ENCODE results near the gene ATMIN.

ATMIN gene

GRCh38 chr16:81035398-81035974 is at the start of gene ATMIN:
ATMIN (plus strand) TSS chr16:81035842; CDS start chr16:81035871, 29 bp downstream.
- DNase-seq (ENCODE audit: low read depth): peak; percentile 36

GRCh38 chr16:80986557-80986956 is 49.1 kb upstream of the ATMIN start:
- DNase-seq (ENCODE audit: low read depth): no peak

GRCh38 chr16:80988756-80989155 is 46.9 kb upstream of the ATMIN start:
- DNase-seq (ENCODE audit: low read depth): no peak

- no peak for DNase-seq (ENCODE audit: low read depth)
These were observed 45.8 kb upstream of the ATMIN start for GRCh38 chr16:80989801-80990200.

- DNase-seq (ENCODE audit: low read depth): no peak
These were observed 45.1 kb upstream of the ATMIN start for GRCh38 chr16:80990577-80990976.

GRCh38 chr16:80990978-80991377 is 44.7 kb upstream of the ATMIN start:
- DNase-seq (ENCODE audit: low read depth): no peak

- DNase-seq (ENCODE audit: low read depth): no peak
These were observed 43.7 kb upstream of the ATMIN start for GRCh38 chr16:80991792-80992430.

- no peak for DNase-seq (ENCODE audit: low read depth)
These were observed 42.9 kb upstream of the ATMIN start for GRCh38 chr16:80992676-80993293.

- DNase-seq (ENCODE audit: low read depth): no peak
These were observed 42.3 kb upstream of the ATMIN start for GRCh38 chr16:80993307-80993706.

GRCh38 chr16:80993834-80994233 is 41.8 kb upstream of the ATMIN start:
- DNase-seq (ENCODE audit: low read depth): no peak

GRCh38 chr16:80994451-80994850 is 41.2 kb upstream of the ATMIN start:
- DNase-seq (ENCODE audit: low read depth): no peak

GRCh38 chr16:80996688-80997138 is 38.9 kb upstream of the ATMIN start:
- DNase-seq (ENCODE audit: low read depth): no peak

GRCh38 chr16:80997139-80997798 is 38.4 kb upstream of the ATMIN start:
- no peak for DNase-seq (ENCODE audit: low read depth)

GRCh38 chr16:80997964-80998620 is 37.5 kb upstream of the ATMIN start:
- no peak for DNase-seq (ENCODE audit: low read depth)

- no peak for DNase-seq (ENCODE audit: low read depth)
These were observed 34.8 kb upstream of the ATMIN start for GRCh38 chr16:81000873-81001272.

- no peak for DNase-seq (ENCODE audit: low read depth)
These were observed 34.3 kb upstream of the ATMIN start for GRCh38 chr16:81001330-81001729.

GRCh38 chr16:81003064-81003463 is 32.6 kb upstream of the ATMIN start:
- DNase-seq (ENCODE audit: low read depth): no peak

- DNase-seq (ENCODE audit: low read depth): no peak
These were observed 31.8 kb upstream of the ATMIN start for GRCh38 chr16:81003610-81004460.

GRCh38 chr16:81004646-81005353 is 30.8 kb upstream of the ATMIN start:
- no peak for DNase-seq (ENCODE audit: low read depth)

- no peak for DNase-seq (ENCODE audit: low read depth)
These were observed 30.0 kb upstream of the ATMIN start for GRCh38 chr16:81005610-81006161.
